CD4-positive, alpha-beta T cell (primary cell): ENCODE results near the gene PPIB. TPM values are rescaled to one million over a fixed set of nuclear protein-coding genes. Genes with fewer than 3 reads are reported as not detected.

Source experiments
- ATAC-seq: fragments of 200-7000 bp; cut with Tn5 transposase; one replicate; pipeline ENCODE4 v1.10.0; 2022; ENCODE audit warnings: mild to moderate bottlenecking; ENCODE audit not compliant: poor library complexity
- CTCF ChIA-PET: fragments of 350-600 bp; sonication (Branson Sonifier 250); formaldehyde crosslinking; loops from one replicate; lab custom pipeline; 2021; ENCODE audit warnings: antibody characterized with exemption, inconsistent platforms; lab: Charles Lee
- POLR2A ChIA-PET: fragments of 350-600 bp; sonication (Branson Sonifier 250); formaldehyde crosslinking; loops from one replicate; lab custom pipeline; 2021; ENCODE audit warnings: antibody characterized with exemption, inconsistent platforms; lab: Charles Lee
- DNase-seq, 14 experiments: peaks; one replicate each; pipeline ENCODE4 v3.0.0-alpha.2; 2013 to 2020; ENCODE audit warnings: mixed read lengths in 2 of 14
- H3K27ac ChIP-seq, 2 donors: one replicate each; pipeline versions ENCODE4 v1.5.1 to v1.7.0; 2013; ENCODE audit warnings: low read length in 2 of 2, low read depth in 1 of 2, mild to moderate bottlenecking in 1 of 2
- H3K27me3 ChIP-seq, 2 experiments: 1 replicate in 1 of 2; 2 replicates in 1 of 2; pipeline versions ENCODE4 v1.6.1 to v1.7.0; 2013; ENCODE audit warnings: low read length in 2 of 2, control low read depth in 1 of 2, mild to moderate bottlenecking in 1 of 2, moderate library complexity in 1 of 2; ENCODE audit not compliant: insufficient read depth in 2 of 2, control insufficient read depth in 1 of 2
- H3K36me3 ChIP-seq: one replicate; pipeline ENCODE4 v1.6.1; 2013; ENCODE audit warnings: low read length, control low read depth; ENCODE audit not compliant: insufficient read depth
- H3K4me1 ChIP-seq: one replicate; pipeline ENCODE4 v1.6.1; 2013; ENCODE audit warnings: low read length, control low read depth; ENCODE audit not compliant: insufficient read depth
- H3K4me3 ChIP-seq: one replicate; pipeline ENCODE4 v1.5.1; 2013; ENCODE audit warnings: mild to moderate bottlenecking, low read length, moderate library complexity
- H3K9me3 ChIP-seq, 2 experiments: 1 replicate in 1 of 2; 2 replicates in 1 of 2; pipeline versions ENCODE4 v1.6.1 to v1.7.0; 2013; ENCODE audit warnings: low read length in 2 of 2, mild to moderate bottlenecking in 2 of 2, control low read depth in 1 of 2, moderate library complexity in 1 of 2; ENCODE audit not compliant: control insufficient read depth in 1 of 2, insufficient read depth in 1 of 2
- H3K27ac Mint-ChIP-seq: one replicate; pipeline ENCODE4 v1.8.0; 2020; ENCODE audit warnings: mixed read lengths
- H3K27me3 Mint-ChIP-seq: one replicate; pipeline ENCODE4 v1.8.0; 2021; ENCODE audit warnings: mixed read lengths
- H3K36me3 Mint-ChIP-seq: one replicate; pipeline ENCODE4 v1.8.0; 2021; ENCODE audit warnings: low read depth, mixed read lengths
- H3K4me1 Mint-ChIP-seq: one replicate; pipeline ENCODE4 v1.8.0; 2021; ENCODE audit warnings: low read depth, mixed read lengths
- H3K4me3 Mint-ChIP-seq: one replicate; pipeline ENCODE4 v1.8.0; 2020; ENCODE audit warnings: mild to moderate bottlenecking, mixed read lengths
- H3K9me3 Mint-ChIP-seq: one replicate; pipeline ENCODE4 v1.8.0; 2020; ENCODE audit warnings: mixed read lengths
- CTCF ChIP-seq: fragments of 200-600 bp; IDR thresholded peaks from one replicate; pipeline ENCODE4 v1.8.0; 2022; ENCODE audit warnings: antibody characterized with exemption, mild to moderate bottlenecking
- intact Hi-C, 2 experiments: fragments of 100-400 bp; cut with DNase I in 1 of 2; cut with micrococcal nuclease in 1 of 2; formaldehyde crosslinking; loops; one replicate each; pipeline versions ENCODE4 v1.15.1 to v1.9.0; 2023 to 2025; cut with DNase I, micrococcal nuclease
- total RNA-seq, 174 experiments: library from RNA in 2 of 174; stranded (reverse) in 2 of 174; gene quantifications; one replicate each; pipeline ENCODE4 v1.2.3 and lab custom pipeline; 2021 to 2026

PPIB gene
- total RNA-seq, 2 experiments from 2014 or later, result 167 to 169 TPM

GRCh38 chr15:64107337-64107736, 55.5 kb downstream of the PPIB start:
- peaks cover 10% of the 10 kb centered on the region for H3K4me1 ChIP-seq
- ATAC-seq (no peak), DNase-seq (no peak)
- CTCF ChIA-PET, result no interaction called here
- no peak for TF ChIP-seq CTCF
- Mint-ChIP-seq H3K9me3 (no peaks in the 10 kb centered on the region), H3K4me3 (no peak overlapping the region), H3K36me3 (peaks cover 35% of the 10 kb centered on the region), H3K27me3 (no peaks in the 10 kb centered on the region), H3K27ac (no peak overlapping the region), H3K4me1 (peaks cover 77% of the 10 kb centered on the region)
- H3K27me3 ChIP-seq, result no peaks in the 10 kb centered on the region
- no peak overlapping the region for H3K4me3 ChIP-seq
- H3K27ac ChIP-seq, result no peak overlapping the region
- H3K36me3 ChIP-seq, result peaks cover 10% of the 10 kb centered on the region
- POLR2A ChIA-PET, result interaction anchor here (1.0 kb wide), 1 partner anchor 11 kb away, joined by 3 read pairs; the partner anchor contains the start of gene SNX1
- intact Hi-C loops, result no loop called here
- H3K9me3 ChIP-seq, result no peaks in the 10 kb centered on the region

Other genes starting within 250 kb of the PPIB start
- 1 to 10 TPM; 1.3 to 1.6 TPM for gene DAPK2, start 116.5 kb downstream of the PPIB start, total RNA-seq
- 10 to 100 TPM; 10.9 to 12.2 TPM for gene CIAO2A, start 69.2 kb downstream of the PPIB start, total RNA-seq
- 10 to 100 TPM; 57.0 to 61.1 TPM for gene SNX1, start 67.0 kb downstream of the PPIB start, total RNA-seq
- under 1 TPM; 0.14 to 0.19 TPM for gene SNX22, start 11.3 kb downstream of the PPIB start, total RNA-seq
- gene CSNK1G1, start 193.2 kb upstream of the PPIB start, total RNA-seq, result 10 to 100 TPM; 12.2 to 13.7 TPM
- under 1 TPM; 0.80 to 0.84 TPM for gene PCLAF, start 218.4 kb upstream of the PPIB start, total RNA-seq
- gene TRIP4, start 224.8 kb upstream of the PPIB start, total RNA-seq, result 10 to 100 TPM in 1 of 2 experiments, 1 to 10 TPM in 1; 9.6 to 10.7 TPM